IMR-90 (cell line): Measurements from ENCODE around the gene XAF1.

Source experiments
- CHD1 ChIP-seq: IDR thresholded peaks from 2 replicates; pipeline ENCODE4 v1.6.1; 2012; ENCODE audit warnings: low read depth, low read length, improper control_type of control experiment
- CTCF ChIP-seq: conservative IDR thresholded peaks from 2 replicates; pipeline ENCODE4 v1.5.1; 2012; ENCODE audit warnings: mild to moderate bottlenecking, low read depth, low read length, improper control_type of control experiment
- POLR2A ChIP-seq: IDR thresholded peaks from 2 replicates; pipeline ENCODE4 v1.6.1; 2012; ENCODE audit warnings: mild to moderate bottlenecking, low read depth, low read length

DNA sequence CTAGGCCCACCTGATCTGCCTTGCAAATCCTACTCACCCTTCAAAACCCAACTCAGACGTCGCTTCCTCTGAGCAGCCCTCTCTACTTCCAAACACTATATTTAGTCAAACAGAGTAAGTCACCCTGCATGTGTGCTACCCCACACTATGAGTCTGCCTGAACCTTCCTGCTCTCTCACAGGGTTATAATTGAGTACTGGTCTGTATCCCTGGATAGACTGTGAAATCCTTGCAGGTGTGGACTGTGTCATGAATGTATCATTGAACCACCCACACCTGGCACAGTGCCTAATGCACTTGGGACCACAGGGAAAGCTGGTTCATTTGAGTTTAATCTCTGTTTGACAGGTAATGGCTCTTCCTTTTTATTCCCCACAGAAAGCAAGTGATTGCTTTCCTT, 23.6 kb downstream of the XAF1 start:
- TF ChIP-seq CTCF (no peak), POLR2A (no peak), CHD1 (no peak)
